HG03575 (cell line): Measurements from ENCODE around the gene CTNND2.
"Not testable (repeated sequence)": the region's sequence is repeated elsewhere in the genome, so short reads cannot be mapped to it uniquely, and the experiment has no call there.

Source experiments
- ATAC-seq: cut with Tn5 transposase; IDR thresholded peaks from one replicate; pipeline ENCODE4 v1.9.1; 2021; ENCODE audit not compliant: unreplicated experiment, insufficient number of reproducible peaks, low FRiP score; ENCODE audit errors: extremely low read depth

The CTNND2 gene

GRCh38 chr5:11449217-11449616, 455.0 kb downstream of the CTNND2 start:
- no peak for ATAC-seq

DNA sequence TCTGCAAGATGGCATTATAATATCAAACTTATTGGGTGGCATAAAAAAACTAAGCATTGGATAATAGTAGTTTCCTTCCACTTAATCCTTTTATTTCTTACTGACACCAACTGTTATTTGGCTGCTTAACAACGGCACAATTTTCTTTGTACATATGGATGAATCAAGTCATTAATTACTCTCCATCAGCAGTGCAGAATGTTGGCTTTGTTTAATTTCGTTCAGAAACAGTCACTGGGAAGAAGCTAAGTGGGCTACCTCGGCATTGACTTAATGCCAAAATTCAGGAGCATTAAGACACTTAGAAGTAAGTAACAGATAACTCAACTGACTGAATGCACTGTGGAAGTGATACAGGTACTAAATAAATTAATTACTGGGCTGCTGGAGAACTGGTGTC, 460.4 kb downstream of the CTNND2 start:
- ATAC-seq = no peak

DNA sequence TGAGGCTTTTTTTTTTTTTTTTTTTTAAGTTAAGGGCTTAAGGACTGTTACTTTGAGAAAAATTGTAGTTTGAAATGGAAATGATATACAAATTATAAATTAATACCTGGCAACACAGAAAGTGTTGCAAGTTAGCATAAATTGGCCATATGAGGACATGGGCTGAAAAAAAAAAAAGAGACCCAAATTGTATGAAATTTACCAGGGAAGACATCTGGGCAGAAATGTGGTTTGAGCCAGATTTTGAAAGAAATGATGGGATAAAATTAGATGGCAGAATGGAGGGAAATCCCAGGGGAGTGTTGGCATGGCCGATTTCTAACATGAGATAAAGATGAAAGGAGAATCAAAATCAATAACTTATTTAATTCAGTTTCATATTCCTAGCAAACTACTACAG, 472.1 kb downstream of the CTNND2 start:
- ATAC-seq = no peak

GRCh38 chr5:11429254-11429653, 475.0 kb downstream of the CTNND2 start:
- no peak for ATAC-seq

GRCh38 chr5:11427569-11427968, 476.7 kb downstream of the CTNND2 start:
- no peak for ATAC-seq

GRCh38 chr5:11426442-11426841, 477.8 kb downstream of the CTNND2 start:
- ATAC-seq = no peak

- no peak for ATAC-seq
Measured at GRCh38 chr5:11422342-11422741, 481.9 kb downstream of the CTNND2 start.

DNA sequence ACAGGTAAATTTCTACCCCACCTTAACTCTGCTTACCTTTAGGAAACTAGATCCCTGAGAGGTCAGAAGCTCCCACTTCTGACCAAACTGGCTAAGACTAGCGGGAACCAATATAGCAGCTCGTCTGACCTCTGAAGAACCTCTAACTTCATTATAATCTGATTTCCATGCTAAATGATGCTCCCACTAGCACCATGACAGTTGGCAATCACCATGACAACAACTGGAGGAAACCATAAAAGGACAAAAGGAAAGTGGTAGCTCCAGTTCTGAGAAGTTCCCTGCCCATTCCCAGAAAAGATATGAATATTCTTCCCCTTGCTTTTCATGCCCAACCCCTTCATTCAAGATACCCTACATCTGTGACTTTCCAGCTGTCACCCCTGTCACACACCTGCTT, 483.3 kb downstream of the CTNND2 start:
- no peak for ATAC-seq

DNA sequence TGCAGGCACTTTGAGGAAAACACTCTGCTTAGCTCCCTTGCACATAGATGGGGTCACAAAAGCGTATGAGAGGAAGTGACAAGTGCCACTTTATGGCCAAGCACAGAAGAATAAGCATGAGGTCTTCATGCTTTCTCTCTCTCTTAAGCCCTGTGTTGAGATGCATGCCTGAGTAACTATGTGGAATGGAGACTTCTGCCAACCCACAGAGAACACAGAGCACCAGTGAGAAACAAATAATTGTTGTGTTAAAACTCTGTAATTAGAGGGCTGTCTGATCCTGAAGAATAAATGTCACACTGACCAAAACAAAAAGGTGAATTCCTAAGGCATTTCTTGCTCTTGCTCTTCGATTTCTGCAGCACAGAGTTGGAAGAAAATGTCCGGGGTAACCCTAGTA, 488.5 kb downstream of the CTNND2 start:
- no peak for ATAC-seq

DNA sequence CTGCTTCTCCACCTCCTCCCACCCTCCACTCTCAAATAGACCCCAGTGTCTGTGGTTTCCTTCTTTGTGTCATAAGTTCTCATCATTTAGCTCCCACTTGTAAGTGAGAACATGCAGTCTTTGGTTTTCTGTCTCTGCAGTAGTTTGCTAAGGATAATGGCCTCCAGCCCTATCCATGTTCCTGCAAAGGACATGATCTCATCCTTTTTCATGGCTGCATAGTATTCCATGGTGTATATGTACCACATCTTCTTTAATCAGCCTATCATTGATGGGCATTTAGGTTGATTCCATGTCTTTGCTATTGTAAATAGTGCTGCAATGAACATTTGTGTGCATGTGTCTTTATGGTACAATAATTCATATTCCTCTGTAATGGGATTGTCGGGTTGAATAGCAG, 489.5 kb downstream of the CTNND2 start:
- not testable (repeated sequence) for ATAC-seq

DNA sequence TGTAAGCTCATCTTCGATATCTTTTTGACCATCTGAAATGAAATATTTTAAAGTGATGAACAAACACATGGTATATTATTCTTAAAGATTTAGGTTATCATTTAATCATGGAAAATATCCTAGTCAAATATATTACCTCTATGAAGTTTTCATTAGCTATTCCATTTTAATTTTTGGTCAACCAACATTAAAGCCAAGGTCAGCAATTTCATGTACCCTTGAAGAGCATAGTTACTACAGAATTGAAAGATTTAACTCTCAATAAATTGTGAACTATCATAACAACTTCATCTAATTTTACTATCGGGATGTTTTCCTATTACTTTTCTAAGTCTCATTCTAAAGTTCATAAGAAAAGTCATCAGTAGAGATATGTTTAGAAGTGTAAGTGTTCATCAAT, 492.6 kb downstream of the CTNND2 start:
- ATAC-seq = no peak

DNA sequence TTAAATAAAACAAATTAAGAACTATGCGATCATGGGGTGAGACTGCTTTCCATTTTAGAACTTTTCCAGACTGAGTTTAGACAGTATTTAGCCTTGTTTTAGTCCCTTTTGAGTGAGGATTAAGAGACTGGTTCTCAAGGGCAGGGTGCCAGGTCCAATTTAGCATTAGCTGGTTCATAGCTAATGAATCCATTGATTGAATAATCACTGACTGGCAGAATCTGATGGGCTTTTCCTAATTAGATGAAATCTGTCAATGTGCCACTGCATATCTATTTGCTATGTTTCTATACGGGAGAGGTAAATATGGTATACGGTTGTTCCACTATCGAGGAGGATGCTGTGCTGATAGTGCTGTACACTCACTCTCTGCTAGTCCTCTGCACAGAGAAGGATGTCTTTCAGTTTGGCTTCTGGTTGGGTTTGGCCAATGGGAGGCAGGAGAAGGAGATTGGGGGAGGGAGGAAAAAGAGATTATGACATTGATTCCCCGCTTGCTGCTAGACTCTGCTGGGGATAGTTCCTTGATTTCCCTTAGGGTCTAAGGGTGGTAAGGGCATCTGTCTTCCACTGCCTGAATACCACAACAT, 496.6 kb downstream of the CTNND2 start:
- ATAC-seq = no peak

GRCh38 chr5:11400316-11400715, 503.9 kb downstream of the CTNND2 start:
- ATAC-seq = no peak

DNA sequence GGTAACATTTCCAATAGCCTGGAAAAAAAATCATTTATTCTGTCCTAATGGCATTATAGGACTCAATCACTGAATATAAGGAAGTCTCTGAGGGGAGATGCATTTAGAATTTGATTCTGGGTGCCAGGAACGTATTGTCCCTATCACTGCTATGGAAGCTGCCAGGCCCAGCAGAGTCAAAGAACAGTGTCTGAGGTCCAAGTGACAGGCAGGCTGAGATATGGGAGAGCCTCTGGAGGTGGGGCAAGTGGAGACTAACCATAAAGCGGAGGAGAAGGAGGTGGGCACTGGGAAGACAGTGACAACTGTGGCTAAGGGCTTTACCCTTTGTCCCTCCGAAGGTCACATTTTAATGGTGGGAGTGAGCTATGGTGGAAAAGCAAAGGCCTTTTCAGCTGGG, 505.5 kb downstream of the CTNND2 start:
- ATAC-seq = no peak

GRCh38 chr5:11397549-11397948, 506.7 kb downstream of the CTNND2 start:
- ATAC-seq = no peak

DNA sequence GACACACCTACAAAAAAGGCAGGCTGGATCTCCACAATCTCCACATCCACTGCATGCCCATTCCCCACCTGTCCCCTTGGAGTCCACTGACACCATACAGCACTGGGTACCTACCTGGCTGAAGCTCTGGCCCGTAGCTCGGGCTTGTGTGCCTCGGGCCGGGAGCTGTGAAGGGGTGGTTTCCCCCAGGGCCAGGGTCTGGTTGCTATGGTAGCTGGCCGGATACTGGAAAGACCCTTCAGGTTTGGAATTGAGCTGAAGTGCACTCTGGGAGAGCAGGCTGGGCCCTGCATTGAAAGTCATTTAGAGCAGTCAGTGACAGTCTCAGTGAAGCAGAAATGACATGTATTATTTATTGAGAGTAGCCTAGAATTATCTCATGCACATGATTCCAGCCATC, 507.3 kb downstream of the CTNND2 start:
- no peak for ATAC-seq

DNA sequence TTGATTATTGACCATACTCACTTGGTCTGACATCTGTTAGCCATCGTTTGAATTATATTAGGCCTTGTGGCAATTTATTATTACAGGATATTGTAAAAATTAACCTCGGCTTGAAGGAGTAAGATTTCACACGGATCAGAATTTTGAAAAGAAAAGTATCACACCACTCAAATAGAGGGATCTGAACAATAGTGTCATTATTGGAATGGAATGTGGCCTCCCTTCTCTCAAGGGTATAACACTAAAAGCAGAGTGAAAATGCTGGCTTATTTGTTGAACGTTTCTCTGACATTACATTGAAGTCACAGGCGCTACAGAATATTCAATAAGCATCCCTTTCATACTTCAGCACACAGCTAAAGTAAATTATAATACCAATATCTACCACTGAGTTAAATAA, 509.3 kb downstream of the CTNND2 start:
- no peak for ATAC-seq

DNA sequence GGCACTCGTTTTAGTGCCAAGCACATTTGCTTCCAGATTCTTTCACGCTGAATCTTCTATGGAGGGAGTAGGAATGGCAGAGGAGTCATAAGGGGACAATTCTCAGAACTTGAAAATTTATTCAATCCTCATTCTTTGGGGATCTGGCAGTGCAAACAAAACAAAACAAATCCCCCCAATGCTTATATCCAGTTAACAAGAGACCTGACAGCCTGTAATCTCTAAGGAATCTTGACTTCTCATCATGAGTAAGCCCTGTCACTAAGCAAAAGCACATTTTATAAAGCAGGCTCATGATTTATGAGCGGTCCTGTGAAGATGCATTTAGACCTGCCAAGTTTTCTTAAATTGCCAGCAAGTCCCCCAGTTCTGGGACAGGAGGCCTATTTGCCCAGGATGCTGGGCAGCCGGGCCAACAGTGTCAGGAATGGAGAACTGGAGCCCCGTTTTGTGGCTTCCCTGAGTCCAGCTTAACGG, 513.9 kb downstream of the CTNND2 start:
- no peak for ATAC-seq

- ATAC-seq = no peak
Measured at GRCh38 chr5:11387382-11387781, 516.9 kb downstream of the CTNND2 start.

- no peak for ATAC-seq
Measured at GRCh38 chr5:11386398-11386797, 517.8 kb downstream of the CTNND2 start.

GRCh38 chr5:11385901-11386293, 518.3 kb downstream of the CTNND2 start:
- ATAC-seq = no peak
